Retinal pigment epithelial cell (primary cell): ENCODE results near the gene JAML.

Source experiments
- DNase-seq: peaks from one replicate; pipeline ENCODE4 v3.0.0-alpha.2; 2010; ENCODE audit warnings: low read depth
- H3K4me3 ChIP-seq: 2 replicates; pipeline ENCODE4 v1.5.1; 2011; ENCODE audit warnings: mild to moderate bottlenecking, low read length, control low read depth, moderate library complexity
- TF ChIP-seq, protein P1 (sequence below): conservative IDR thresholded peaks from 2 replicates; pipeline ENCODE4 v1.5.1; 2011; ENCODE audit warnings: low read depth, low read length, control low read depth, inconsistent platforms

JAML gene

DNA sequence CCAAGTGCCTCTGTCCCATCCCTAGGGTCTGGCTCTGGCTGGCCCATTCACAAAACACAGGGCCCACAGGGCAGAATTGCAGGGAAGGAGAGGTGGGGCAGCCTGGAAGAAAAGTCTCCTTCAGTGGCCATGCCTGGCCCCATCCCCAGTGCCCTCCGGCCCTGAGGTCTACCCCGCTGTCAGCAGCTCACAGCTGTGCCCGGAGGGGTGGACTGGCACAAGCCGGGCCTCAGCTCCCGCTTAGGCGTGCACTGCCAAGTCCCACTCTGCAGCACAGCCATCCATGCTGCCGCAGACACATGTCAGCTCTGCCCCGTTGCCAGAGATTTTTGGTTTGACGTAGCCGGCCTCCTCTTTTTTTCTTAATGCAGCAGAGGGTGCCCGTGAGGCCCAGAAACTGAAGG lies 44.5 kb downstream of the JAML start:
- H3K4me3 ChIP-seq, result no peak overlapping the region
- DNase-seq, result peak; percentile 14
- TF ChIP-seq, protein P1, sequence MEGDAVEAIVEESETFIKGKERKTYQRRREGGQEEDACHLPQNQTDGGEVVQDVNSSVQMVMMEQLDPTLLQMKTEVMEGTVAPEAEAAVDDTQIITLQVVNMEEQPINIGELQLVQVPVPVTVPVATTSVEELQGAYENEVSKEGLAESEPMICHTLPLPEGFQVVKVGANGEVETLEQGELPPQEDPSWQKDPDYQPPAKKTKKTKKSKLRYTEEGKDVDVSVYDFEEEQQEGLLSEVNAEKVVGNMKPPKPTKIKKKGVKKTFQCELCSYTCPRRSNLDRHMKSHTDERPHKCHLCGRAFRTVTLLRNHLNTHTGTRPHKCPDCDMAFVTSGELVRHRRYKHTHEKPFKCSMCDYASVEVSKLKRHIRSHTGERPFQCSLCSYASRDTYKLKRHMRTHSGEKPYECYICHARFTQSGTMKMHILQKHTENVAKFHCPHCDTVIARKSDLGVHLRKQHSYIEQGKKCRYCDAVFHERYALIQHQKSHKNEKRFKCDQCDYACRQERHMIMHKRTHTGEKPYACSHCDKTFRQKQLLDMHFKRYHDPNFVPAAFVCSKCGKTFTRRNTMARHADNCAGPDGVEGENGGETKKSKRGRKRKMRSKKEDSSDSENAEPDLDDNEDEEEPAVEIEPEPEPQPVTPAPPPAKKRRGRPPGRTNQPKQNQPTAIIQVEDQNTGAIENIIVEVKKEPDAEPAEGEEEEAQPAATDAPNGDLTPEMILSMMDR, result no peak

DNA sequence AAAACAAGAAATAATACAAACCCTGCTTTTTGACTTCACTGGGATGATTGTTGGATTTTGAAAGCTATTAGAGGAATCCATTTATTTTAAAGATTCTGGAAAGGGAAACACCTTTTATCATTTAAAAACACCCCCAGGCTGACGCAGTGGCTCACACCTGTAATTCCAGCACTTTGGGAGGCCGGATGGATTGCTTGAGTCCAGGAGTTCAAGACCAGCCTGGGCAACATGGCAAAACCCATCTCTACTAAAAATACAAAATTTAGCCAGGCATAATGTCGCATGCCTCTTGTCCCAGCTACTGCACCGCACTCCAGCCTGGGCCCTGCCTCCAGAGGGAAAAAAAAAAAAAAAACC lies 48.1 kb downstream of the JAML start:
- no peak overlapping the region for H3K4me3 ChIP-seq
- TF ChIP-seq, protein P1, result no peak
- no peak for DNase-seq

DNA sequence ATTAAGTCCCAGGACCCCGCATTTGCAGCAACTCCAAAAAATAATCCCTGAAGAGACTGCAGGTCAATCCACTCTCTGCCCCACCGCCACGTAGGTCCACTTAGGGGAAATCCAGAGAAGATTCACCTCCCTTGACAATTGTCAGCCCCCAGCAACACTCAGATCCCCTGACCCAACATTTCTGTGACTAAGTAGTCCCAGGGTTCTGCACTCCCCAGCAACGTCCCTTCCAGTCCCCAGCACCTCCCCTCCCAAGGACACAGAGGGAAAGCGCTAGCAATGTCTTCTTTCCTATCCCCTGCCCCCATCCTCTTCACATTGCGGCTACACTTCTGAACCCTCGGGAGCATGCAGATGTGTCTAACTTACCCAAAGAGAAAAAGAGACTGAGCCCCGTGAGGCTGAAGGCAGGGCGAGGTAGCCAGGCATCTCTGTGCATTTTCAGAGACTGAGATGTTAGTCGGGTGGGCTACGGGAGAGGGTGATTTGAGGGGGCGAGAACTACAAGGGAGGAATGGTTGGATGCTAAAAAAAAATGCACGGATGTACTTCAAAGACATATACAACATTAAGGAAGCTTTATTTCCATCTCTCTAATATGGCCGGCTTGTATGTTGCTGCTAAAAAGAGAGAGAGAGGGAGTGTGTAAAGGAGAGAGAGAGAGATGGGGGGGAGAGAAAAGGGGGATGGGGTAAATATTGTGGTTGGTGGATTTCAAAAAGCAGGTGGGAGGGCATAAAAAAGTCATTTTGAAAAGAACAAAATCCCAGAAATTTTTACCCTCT lies 48.6 kb downstream of the JAML start, which contains the start of gene SCN2B:
Gene SCN2B (minus strand): TSS at position 647 of the 785 bp plus-strand sequence. CDS start 208 bp downstream, at position 439.
- H3K4me3 ChIP-seq, result peak within 1 kb of the TSS; percentile 22
- TF ChIP-seq, protein P1, result no peak
- peak; percentile 5 for DNase-seq

DNA sequence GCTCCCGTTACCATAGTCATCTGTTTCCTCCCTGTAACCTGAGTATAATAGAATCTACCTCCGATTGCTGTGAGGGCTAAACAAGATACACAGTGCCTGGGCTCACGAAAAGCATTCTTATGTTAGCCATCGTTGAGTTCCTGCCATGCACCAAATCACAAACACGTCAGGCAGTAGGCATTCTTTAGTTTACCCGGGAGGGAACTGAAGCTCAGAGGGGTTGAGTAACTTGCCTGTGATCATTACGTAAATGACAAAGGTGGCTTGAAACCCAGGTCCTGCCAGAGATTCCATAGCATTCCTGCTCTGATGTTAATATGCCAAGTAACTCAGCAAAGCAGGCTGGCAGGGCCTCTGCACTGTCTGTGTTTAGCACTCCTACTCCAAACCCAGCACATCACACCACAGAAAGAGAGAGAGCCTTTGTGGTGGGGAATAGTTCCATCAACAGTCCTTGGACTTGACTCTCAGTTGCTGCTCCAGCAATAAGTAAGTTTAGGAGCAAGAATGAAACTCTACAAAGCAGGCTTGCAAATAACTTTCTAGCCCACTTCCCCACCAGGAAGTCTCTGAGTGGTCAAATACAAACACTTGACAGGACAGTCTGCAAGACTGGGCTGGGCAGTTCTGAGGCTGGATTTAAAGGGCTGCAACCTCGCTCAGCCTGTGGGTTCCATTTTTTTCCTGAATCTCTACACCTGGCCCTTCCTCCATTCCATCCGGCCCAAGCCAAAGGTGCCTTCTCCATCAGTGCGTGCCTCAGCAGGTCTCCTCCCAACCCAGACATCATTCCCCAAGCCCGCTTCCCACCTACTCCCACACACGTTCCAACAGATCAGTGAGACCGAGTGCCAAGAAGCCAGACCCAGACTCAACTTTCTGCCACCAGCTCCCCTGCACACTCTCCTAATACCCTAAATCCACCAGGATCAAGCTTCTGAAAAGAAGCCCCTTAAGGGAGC lies 49.5 kb downstream of the JAML start:
- no peak overlapping the region for H3K4me3 ChIP-seq
- TF ChIP-seq, protein P1, result no peak

DNA sequence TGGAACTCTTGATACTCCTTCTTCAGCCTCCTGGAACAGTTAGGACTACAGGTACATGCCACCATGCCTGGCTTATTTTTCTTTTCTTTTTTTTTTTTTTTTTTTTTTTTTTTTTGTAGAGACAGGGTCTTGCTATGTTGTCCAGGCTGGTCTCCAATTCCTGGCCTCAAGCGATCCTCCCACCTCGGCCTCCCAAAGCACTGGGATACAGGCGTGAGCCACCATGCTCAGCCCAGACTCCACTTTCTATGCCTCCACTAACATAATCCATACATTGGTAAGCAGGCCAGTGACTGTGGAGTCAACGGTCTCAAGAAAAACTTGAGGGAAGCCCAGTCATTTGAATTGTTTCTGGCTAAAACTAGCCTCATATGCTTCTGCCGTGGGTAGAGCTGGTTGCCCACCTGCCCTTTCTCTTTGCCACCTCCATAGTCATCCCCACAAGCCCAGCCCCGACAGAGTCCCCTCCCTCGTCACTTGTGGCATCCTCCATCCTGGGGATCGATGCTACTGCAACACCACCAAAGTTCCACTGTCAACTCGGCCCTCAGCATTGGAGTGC lies 50.7 kb downstream of the JAML start:
- H3K4me3 ChIP-seq, result no peak overlapping the region
- TF ChIP-seq, protein P1, result no peak
- DNase-seq, result no peak

More for the DNA sequence above, 49.5 kb downstream of the JAML start:
- DNase-seq, result no peak

DNA sequence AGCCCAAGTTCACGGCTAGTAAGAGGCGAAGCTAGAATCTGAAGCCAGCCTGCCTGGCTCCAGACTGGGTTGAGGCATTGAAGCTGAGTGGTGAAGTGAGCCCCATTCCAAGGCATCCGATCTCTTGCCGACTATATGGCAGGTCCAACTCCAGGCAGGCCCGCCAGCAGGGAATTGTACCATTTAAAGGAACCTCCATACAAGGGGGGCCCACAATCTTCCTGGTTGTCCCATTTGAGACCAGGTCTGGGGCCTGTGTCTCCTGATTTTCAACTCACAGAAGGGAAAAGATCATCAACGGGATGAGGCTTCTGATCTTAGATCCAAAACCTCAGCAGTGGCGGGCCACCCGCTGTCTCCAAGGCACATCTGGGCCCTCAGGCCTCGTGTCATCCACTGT lies 52.5 kb downstream of the JAML start:
- H3K4me3 ChIP-seq, result no peak overlapping the region
- no peak for DNase-seq
- TF ChIP-seq, protein P1, result no peak
